Stimulated activated CD4-positive, alpha-beta T cell treated with anti-CD3 and anti-CD28 coated beads, Interleukin-12 subunit alpha, Interleukin-12 subunit beta, amount 100 ng/mL, for 24 hours (primary cell): ENCODE results near the gene PLCB2.

Experiments used
- DNase-seq, 2 experiments: peaks; one replicate each; pipeline ENCODE4 v3.0.0-alpha.2; 2020; ENCODE audit warnings: low read depth in 2 of 2

PLCB2 gene

GRCh38 chr15:40327457-40327856, 19.7 kb upstream of the PLCB2 start:
- DNase-seq = no peak

GRCh38 chr15:40325700-40326099, 18.0 kb upstream of the PLCB2 start:
- no peak for DNase-seq

GRCh38 chr15:40325188-40325587, 17.5 kb upstream of the PLCB2 start:
- no peak for DNase-seq

GRCh38 chr15:40323953-40324937, 16.5 kb upstream of the PLCB2 start:
- DNase-seq = no peak

GRCh38 chr15:40323239-40323952, 15.7 kb upstream of the PLCB2 start, which contains the start of gene INAFM2:
INAFM2 (plus strand) TSS chr15:40323692; CDS start chr15:40324056, 364 bp downstream.
- peak; percentile 79 to 83 for DNase-seq

- DNase-seq = no peak
Measured at GRCh38 chr15:40322531-40323238, 14.9 kb upstream of the PLCB2 start.

- DNase-seq = peak in 1 of 2 experiments; percentile 50
Measured at GRCh38 chr15:40320931-40321371, 13.2 kb upstream of the PLCB2 start.

- no peak for DNase-seq
Measured at GRCh38 chr15:40320409-40320808, 12.7 kb upstream of the PLCB2 start.

- DNase-seq = no peak
Measured at GRCh38 chr15:40317580-40317979, 9.8 kb upstream of the PLCB2 start.

GRCh38 chr15:40316931-40317330, 9.2 kb upstream of the PLCB2 start:
- DNase-seq = no peak

- DNase-seq = no peak
Measured at GRCh38 chr15:40314723-40315276, 7.1 kb upstream of the PLCB2 start.

GRCh38 chr15:40313531-40314398, 6.0 kb upstream of the PLCB2 start:
- no peak for DNase-seq

GRCh38 chr15:40312370-40313158, 4.8 kb upstream of the PLCB2 start:
- DNase-seq = no peak

- no peak for DNase-seq
Measured at GRCh38 chr15:40310993-40311392, 3.3 kb upstream of the PLCB2 start.

- DNase-seq = peak in 1 of 2 experiments; percentile 51
Measured at GRCh38 chr15:40310001-40310959, 2.5 kb upstream of the PLCB2 start.

GRCh38 chr15:40309344-40309862, 1.7 kb upstream of the PLCB2 start:
- DNase-seq = no peak

GRCh38 chr15:40306908-40307307, 827 bp downstream of the PLCB2 start:
- DNase-seq = no peak

GRCh38 chr15:40306371-40306770, 1.4 kb downstream of the PLCB2 start:
- no peak for DNase-seq
